Caco-2 (cell line): ENCODE data around the gene ADGRL3. TPM values are rescaled to one million over a fixed set of nuclear protein-coding genes. Genes with fewer than 3 reads are reported as not detected.
A peak's percentile ranks its signal among the peaks of the same experiment; 100 is the strongest.

ENCODE experiments used
- BruUV-seq: library from RNA; stranded (reverse); fragments of 400-500 nt; replicated peaks from 2 replicates; lab custom pipeline; 2021; lab: Mats Ljungman, UMichigan
- CTCF ChIA-PET: fragments of 300-600 bp; sonication (Branson Sonifier 250); formaldehyde crosslinking; loops from one replicate; lab custom pipeline; 2022; ENCODE audit warnings: antibody characterized with exemption; lab: Charles Lee
- POLR2A ChIA-PET: fragments of 300-600 bp; sonication (Branson Sonifier 250); formaldehyde crosslinking; loops from one replicate; lab custom pipeline; 2022; ENCODE audit warnings: antibody characterized with exemption; lab: Charles Lee
- DNase-seq, 2 experiments: peaks; one replicate each; pipeline versions ENCODE4 v3.0.0 to v3.0.0-alpha.2; 2020 to 2022
- H3K27me3 ChIP-seq: replicated peaks from 2 replicates; pipeline ENCODE4 v1.6.0; 2011; ENCODE audit warnings: low read length; ENCODE audit not compliant: control insufficient read depth, insufficient read depth
- H3K36me3 ChIP-seq: 2 replicates; pipeline ENCODE4 v1.5.1; 2011; ENCODE audit warnings: low read length; ENCODE audit not compliant: control insufficient read depth, insufficient read depth
- H3K4me1 ChIP-seq: fragments of 250-450 bp; sonication (Bioruptor Pico); 2 replicates; pipeline ENCODE4 v1.5.1; 2020; ENCODE audit warnings: mild to moderate bottlenecking
- H3K4me3 ChIP-seq: 2 replicates; pipeline ENCODE4 v1.5.1; 2011; ENCODE audit warnings: low read depth, mild to moderate bottlenecking, control low read depth, low read length
- H3K9me3 ChIP-seq: fragments of 250-450 bp; sonication (Bioruptor Pico); 2 replicates; pipeline ENCODE4 v1.5.1; 2020; ENCODE audit warnings: mild to moderate bottlenecking, moderate library complexity
- H3K27ac Mint-ChIP-seq: one replicate; pipeline ENCODE4 v1.8.0; 2022; ENCODE audit warnings: mixed read lengths; ENCODE audit not compliant: unreplicated experiment
- H3K27me3 Mint-ChIP-seq: one replicate; pipeline ENCODE4 v1.8.0; 2022; ENCODE audit warnings: mixed read lengths; ENCODE audit not compliant: insufficient read depth, unreplicated experiment
- H3K36me3 Mint-ChIP-seq: one replicate; pipeline ENCODE4 v1.8.0; 2022; ENCODE audit warnings: mild to moderate bottlenecking, mixed read lengths; ENCODE audit not compliant: insufficient read depth, unreplicated experiment
- H3K4me1 Mint-ChIP-seq: one replicate; pipeline ENCODE4 v1.8.0; 2022; ENCODE audit warnings: low read depth, mixed read lengths; ENCODE audit not compliant: unreplicated experiment
- H3K4me3 Mint-ChIP-seq: one replicate; pipeline ENCODE4 v1.8.0; 2022; ENCODE audit warnings: mild to moderate bottlenecking, moderate library complexity, mixed read lengths; ENCODE audit not compliant: unreplicated experiment
- H3K9me3 Mint-ChIP-seq: one replicate; pipeline ENCODE4 v1.8.0; 2022; ENCODE audit warnings: mixed read lengths; ENCODE audit not compliant: unreplicated experiment
- CTCF ChIP-seq, 2 experiments: fragments of 200-600 bp in 1 of 2; IDR thresholded peaks; 1 replicate in 1 of 2; 2 replicates in 1 of 2; pipeline versions ENCODE4 v1.5.1 to v1.8.0; 2011 to 2022; ENCODE audit warnings: antibody characterized with exemption in 1 of 2, control low read depth in 1 of 2, inconsistent platforms in 1 of 2, low read depth in 1 of 2, low read length in 1 of 2, mild to moderate bottlenecking in 1 of 2, moderate library complexity in 1 of 2; ENCODE audit not compliant: insufficient read depth in 1 of 2, severe bottlenecking in 1 of 2, unreplicated experiment in 1 of 2
- intact Hi-C: fragments of 100-400 bp; cut with micrococcal nuclease; formaldehyde crosslinking; loops from one replicate; pipeline ENCODE4 v1.10.0; 2022; ENCODE audit not compliant: unreplicated experiment
- total RNA-seq: library from RNA; stranded (reverse); gene quantifications from 2 replicates; pipeline ENCODE4 v1.2.3, GENCODE V29; 2022

ADGRL3 gene
- total RNA-seq, 1 experiment from 2014 or later, result 1.5 TPM

- Histone ChIP-seq H3K4me1 (peaks cover 20% of the 10 kb centered on the region), H3K4me3 (no peak overlapping the region), H3K27me3 (no peaks in the 10 kb centered on the region), H3K9me3 (no peaks in the 10 kb centered on the region), H3K36me3 (no peaks in the 10 kb centered on the region)
- CTCF ChIA-PET, result interaction anchor here (0.9 kb wide), 2 partner anchors 9 to 11 kb away, joined by 3 to 5 read pairs; no protein-coding TSS in a partner anchor
- TF ChIP-seq CTCF (IDR thresholded peaks at IDR 0.05; ENCODE audit: insufficient read depth in 1 of 2, low read depth in 1 of 2, low read length in 1 of 2, severe bottlenecking in 1 of 2, unreplicated experiment in 1 of 2), result no peak
- peak overlapping the region; percentile 64 for H3K4me3 Mint-ChIP-seq
- intact Hi-C loops, result loop anchor here (1.0 to 5.0 kb wide), 4 partner anchors 10 to 169 kb away; no protein-coding TSS in a partner anchor
- DNase-seq, result no peak
- H3K36me3 Mint-ChIP-seq, result peaks cover 5% of the 10 kb centered on the region
- no peaks in the 10 kb centered on the region for H3K9me3 Mint-ChIP-seq
- peaks cover 25% of the 10 kb centered on the region for H3K4me1 Mint-ChIP-seq
- POLR2A ChIA-PET, result interaction anchor here (1.9 kb wide), 1 partner anchor 14 kb away, joined by 14 read pairs; no protein-coding TSS in a partner anchor
- BruUV-seq, result TSS peak; percentile 27
- peak overlapping the region; percentile 89 for H3K27ac Mint-ChIP-seq
- no peaks in the 10 kb centered on the region for H3K27me3 Mint-ChIP-seq
Measured at GRCh38 chr4:61541459-61541858, 341.3 kb downstream of the ADGRL3 start.

GRCh38 chr4:61543976-61544375 lies 343.9 kb downstream of the ADGRL3 start:
- ChIA-PET CTCF (no interaction called here), POLR2A (no interaction called here)
- H3K4me1 Mint-ChIP-seq, result peaks cover 25% of the 10 kb centered on the region
- peaks cover 20% of the 10 kb centered on the region for H3K4me1 ChIP-seq
- H3K9me3 Mint-ChIP-seq, result no peaks in the 10 kb centered on the region
- H3K36me3 Mint-ChIP-seq, result peaks cover 5% of the 10 kb centered on the region
- no peak overlapping the region for H3K27ac Mint-ChIP-seq
- H3K36me3 ChIP-seq, result no peaks in the 10 kb centered on the region
- no peak for DNase-seq
- no peak overlapping the region for H3K4me3 ChIP-seq
- intact Hi-C loops, result loop anchor here (5.0 kb wide), 2 partner anchors 82 to 172 kb away; no protein-coding TSS in a partner anchor
- no peaks in the 10 kb centered on the region for H3K27me3 ChIP-seq
- H3K27me3 Mint-ChIP-seq, result no peaks in the 10 kb centered on the region
- TF ChIP-seq CTCF (IDR thresholded peaks at IDR 0.05; ENCODE audit: insufficient read depth in 1 of 2, low read depth in 1 of 2, low read length in 1 of 2, severe bottlenecking in 1 of 2, unreplicated experiment in 1 of 2), result no peak
- no peaks in the 10 kb centered on the region for H3K9me3 ChIP-seq
- no TSS peak for BruUV-seq
- no peak overlapping the region for H3K4me3 Mint-ChIP-seq

- no peaks in the 10 kb centered on the region for H3K9me3 Mint-ChIP-seq
- no peak overlapping the region for H3K4me3 Mint-ChIP-seq
- Histone ChIP-seq H3K27me3 (no peaks in the 10 kb centered on the region), H3K36me3 (no peaks in the 10 kb centered on the region), H3K4me3 (no peak overlapping the region), H3K4me1 (peaks cover 15% of the 10 kb centered on the region), H3K9me3 (no peaks in the 10 kb centered on the region)
- peaks cover 11% of the 10 kb centered on the region for H3K4me1 Mint-ChIP-seq
- no peak for DNase-seq
- TF ChIP-seq CTCF (IDR thresholded peaks at IDR 0.05; ENCODE audit: insufficient read depth in 1 of 2, low read depth in 1 of 2, low read length in 1 of 2, severe bottlenecking in 1 of 2, unreplicated experiment in 1 of 2), result no peak
- H3K36me3 Mint-ChIP-seq, result peaks cover 2% of the 10 kb centered on the region
- intact Hi-C loops, result no loop called here
- CTCF ChIA-PET, result no interaction called here
- H3K27me3 Mint-ChIP-seq, result no peaks in the 10 kb centered on the region
- BruUV-seq, result no TSS peak
- POLR2A ChIA-PET, result no interaction called here
- no peak overlapping the region for H3K27ac Mint-ChIP-seq
Measured at GRCh38 chr4:61545902-61546480, 345.9 kb downstream of the ADGRL3 start.
